ENCODE results near the gene ETV6.

ETV6 gene

DNA sequence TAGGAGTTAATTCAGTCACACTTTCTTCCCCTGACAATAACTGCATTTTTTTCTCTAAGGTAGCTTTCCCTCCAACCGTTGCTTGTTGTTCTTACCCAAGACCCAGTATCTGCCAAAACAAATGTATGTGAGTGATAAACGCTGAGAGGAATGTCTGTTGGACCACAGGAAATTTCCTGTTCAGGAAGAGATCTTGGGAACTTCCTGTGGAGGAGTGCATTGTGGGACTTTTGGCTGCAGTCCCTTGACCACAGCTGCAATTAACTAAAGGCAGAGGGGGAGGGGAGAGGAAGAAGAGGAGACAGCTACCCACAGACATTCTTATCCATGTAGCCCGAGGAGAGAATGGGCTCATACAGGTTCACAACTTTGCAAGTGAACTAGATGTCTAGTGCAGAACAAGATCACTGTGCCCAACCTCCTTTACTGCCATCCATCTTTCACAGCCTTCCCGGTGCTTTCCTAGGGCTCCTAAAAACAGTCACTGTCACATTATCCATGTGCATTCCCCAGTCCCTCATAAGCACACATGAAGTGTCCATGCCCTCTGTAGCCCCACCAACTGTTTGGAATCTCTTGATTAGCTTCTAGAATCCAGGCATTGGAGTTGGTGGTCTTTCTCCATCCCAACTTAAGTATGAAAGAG, 149.5 kb downstream of the ETV6 start:
- no peak for TF ChIP-seq CTCF (IDR thresholded peaks at IDR 0.05; ENCODE audit: low read length, missing control alignments)
- no peak overlapping the region for H3K4me3 ChIP-seq (replicated peaks; ENCODE audit: low read depth, low read length)
- DNase-seq (ENCODE audit: low read depth) = peak; percentile 97

- no peak for TF ChIP-seq CTCF (IDR thresholded peaks at IDR 0.05; ENCODE audit: low read length, missing control alignments)
- H3K4me3 ChIP-seq (replicated peaks; ENCODE audit: low read depth, low read length) = no peak overlapping the region
- DNase-seq (ENCODE audit: low read depth) = no peak
Observed at GRCh38 chr12:11799502-11799873, 150.0 kb downstream of the ETV6 start.

DNA sequence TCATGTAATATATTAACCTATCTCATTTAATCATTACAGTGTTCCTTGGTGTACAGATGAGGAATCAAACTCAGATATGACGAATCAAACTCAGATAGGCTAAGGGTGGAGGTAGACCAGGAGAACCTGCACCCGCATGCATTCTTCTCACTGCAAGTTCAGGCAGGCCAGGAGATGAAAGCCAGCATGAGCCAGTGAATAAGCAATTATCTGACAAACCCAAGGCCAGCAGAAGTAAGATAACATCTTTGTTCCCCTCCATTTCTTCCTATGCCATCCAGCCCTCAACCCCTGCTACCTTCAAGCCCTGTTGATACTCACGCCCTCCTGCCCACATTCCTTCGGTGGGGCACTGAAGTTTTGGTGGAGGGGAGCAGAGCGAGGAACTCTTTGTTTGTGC, 152.2 kb downstream of the ETV6 start:
- no peak for TF ChIP-seq CTCF (IDR thresholded peaks at IDR 0.05; ENCODE audit: low read length, missing control alignments)
- DNase-seq (ENCODE audit: low read depth) = no peak
- no peak overlapping the region for H3K4me3 ChIP-seq (replicated peaks; ENCODE audit: low read depth, low read length)

- no peak for TF ChIP-seq CTCF (IDR thresholded peaks at IDR 0.05; ENCODE audit: low read length, missing control alignments)
- no peak for DNase-seq (ENCODE audit: low read depth)
- H3K4me3 ChIP-seq (replicated peaks; ENCODE audit: low read depth, low read length) = no peak overlapping the region
Observed at GRCh38 chr12:11804130-11804529, 154.7 kb downstream of the ETV6 start.

DNA sequence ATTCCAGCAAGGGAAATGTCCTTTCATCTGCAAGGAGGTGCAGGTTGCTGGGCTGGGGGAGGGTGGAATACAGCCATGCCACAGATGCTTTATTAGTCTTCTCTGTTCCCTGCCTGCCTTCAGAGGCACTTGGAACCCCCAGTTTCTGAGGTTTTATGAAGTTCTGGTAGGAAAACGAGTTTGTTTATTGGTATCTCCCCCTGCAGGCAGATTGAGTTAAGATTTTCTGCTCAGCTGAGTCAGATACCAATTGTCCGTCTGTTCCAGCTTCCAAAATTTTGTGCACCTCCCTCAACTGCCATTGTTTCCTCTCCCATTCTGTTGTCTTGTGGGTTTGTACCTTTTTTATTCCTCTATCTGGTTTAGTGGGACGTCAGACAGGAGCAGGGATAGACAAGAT, 155.6 kb downstream of the ETV6 start:
- H3K4me3 ChIP-seq (replicated peaks; ENCODE audit: low read depth, low read length) = no peak overlapping the region
- peak; percentile 4 for TF ChIP-seq CTCF (IDR thresholded peaks at IDR 0.05; ENCODE audit: low read length, missing control alignments)
- DNase-seq (ENCODE audit: low read depth) = no peak

GRCh38 chr12:11805680-11806079, 156.2 kb downstream of the ETV6 start:
- no peak overlapping the region for H3K4me3 ChIP-seq (replicated peaks; ENCODE audit: low read depth, low read length)

More at GRCh38 chr12:11805680-11806079, 156.2 kb downstream of the ETV6 start:
- DNase-seq (ENCODE audit: low read depth) = no peak
- TF ChIP-seq CTCF (IDR thresholded peaks at IDR 0.05; ENCODE audit: low read length, missing control alignments) = no peak
